ENCODE data around the gene COL12A1.

The COL12A1 gene

DNA sequence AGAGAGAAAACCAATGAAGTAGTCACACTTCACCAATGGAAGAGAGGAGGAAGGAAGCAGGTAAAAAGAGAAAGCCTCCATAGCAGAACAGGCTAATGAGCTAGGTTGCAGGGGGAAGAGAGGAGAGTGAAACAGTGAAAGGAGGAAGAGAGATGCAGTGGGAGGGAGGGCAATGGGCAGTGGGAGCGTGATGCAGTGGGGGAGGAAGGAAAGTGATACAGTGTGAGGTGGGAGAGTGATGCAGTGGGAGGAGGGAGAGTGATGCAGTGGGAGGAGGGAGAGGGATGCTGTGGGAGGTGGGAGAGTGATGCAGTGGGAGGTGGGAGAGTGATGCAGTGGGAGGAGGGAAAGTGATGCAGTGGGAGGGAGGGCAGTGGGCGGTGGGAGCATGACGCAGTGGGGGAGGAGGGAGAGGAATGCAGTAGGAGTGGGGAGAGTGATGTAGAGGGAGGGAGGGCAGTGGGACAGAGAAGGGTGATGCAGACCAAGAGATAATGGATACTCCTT, 29.7 kb downstream of the COL12A1 start:
- no peak for DNase-seq (ENCODE audit: low spot score)

DNA sequence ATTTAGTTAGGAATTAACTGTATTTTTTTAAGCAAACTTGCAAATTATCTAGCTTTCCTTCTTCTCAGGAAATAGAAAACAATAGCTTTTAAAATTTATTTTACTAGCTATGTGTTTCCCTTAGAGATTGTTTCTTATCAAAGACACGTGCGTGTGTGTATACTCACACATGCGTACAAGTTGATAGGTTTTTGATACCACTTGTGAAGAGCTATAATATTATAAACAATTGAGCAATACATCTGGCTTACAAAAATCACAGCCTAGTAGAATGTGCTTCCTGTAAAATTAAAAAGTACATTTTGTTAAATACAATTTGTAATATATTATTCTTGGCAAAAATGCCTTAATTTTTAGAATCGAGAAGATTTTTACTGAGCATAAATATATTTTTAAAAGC, 33.9 kb downstream of the COL12A1 start:
- no peak for DNase-seq (ENCODE audit: low spot score)

DNA sequence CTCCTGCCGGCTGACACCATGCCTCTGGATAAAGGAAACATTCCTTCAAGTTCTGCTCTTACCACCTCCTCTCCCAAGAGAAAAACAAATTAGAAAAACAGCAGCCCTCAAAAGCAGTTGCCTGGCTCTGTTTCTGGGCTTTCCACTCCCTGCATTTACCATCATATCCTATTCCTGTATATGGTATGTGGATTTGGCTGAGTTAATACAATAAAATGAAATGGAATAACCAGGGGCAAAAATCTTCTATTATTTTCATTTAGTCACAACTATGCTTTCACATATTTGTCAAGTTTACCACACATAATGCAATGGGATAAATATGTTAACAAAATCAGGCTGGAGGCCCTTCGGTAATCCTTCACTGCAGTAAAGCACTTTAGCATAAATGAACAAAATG, 34.3 kb downstream of the COL12A1 start:
- DNase-seq (ENCODE audit: low spot score), result no peak

DNA sequence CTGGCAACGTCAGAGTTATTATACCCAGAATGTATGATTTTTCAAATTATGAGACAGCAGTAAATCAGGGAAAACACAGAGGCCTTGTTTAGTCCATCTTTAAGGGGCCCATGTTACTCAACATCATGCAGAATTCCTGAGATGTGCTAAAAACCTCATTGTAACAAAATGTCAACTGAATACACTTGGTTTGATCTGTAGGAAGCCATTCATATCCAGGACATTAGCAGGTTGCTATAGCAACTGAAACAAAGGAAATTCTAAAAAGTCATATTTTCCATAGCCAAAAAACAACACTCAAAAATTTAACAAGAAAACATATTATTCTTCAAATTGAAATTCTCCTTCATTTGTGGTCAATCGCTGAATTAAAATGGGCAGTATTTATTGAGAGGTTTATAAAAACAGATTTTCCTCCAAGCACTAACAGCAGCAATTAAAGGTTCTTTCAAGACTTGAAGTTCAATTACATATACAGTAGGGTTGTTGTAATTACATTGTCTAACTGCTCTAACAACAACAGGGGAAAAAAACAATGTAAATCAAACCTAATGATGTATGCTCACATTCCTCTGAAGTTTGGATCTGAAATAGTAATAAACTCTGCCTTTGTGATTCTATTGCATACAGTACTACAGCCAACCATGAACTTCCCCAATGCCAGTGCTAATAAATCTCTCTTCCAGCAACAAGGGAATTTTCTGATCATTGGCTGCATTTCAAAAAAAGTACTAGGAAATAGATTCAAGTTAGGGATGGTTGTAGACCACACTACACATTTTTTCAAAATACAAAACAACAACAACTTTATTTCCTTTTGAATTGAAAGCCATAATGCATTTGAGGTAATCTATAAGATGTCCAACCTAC, 34.9 kb downstream of the COL12A1 start:
- no peak for DNase-seq (ENCODE audit: low spot score)

DNA sequence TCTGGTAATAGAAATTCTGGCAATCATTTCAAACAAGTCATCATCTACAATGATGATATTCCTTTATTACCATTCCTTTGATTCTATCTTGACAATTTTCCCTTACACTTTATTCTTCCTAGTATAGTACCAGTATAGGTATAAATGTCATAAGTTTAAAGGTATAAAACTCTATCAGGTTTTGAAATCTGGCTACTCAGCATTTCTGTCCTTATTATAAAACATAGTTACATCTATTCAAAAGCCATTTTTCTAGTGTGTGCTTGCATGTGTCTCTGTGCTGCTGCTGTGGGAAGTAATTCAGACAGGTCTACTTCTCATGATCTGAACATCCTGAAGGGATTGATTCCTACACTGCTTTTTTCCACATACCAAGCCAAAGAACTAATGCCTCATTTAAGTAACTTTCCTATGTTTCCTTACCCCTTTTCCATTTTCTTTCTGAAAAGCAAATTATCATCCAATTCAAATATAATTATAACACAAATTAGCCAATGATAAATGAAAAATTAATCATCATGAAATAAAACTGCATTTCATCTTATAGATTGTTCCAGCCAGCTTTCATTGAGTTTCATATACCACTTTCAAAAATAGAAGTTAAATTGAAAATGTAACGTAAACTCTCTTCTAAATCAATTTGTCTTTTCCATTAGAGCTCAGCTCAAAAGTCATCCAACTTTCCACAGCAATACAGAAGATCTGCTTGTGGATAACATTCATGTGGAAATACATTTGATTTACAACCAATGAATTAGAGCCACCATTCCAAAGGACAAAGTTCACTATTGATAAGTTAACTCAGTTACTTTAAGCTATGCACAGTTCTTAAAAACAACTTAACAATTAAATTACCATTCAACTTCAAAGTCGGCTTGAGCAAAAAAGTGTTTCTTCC, 35.9 kb downstream of the COL12A1 start:
- DNase-seq (ENCODE audit: low spot score), result no peak

DNA sequence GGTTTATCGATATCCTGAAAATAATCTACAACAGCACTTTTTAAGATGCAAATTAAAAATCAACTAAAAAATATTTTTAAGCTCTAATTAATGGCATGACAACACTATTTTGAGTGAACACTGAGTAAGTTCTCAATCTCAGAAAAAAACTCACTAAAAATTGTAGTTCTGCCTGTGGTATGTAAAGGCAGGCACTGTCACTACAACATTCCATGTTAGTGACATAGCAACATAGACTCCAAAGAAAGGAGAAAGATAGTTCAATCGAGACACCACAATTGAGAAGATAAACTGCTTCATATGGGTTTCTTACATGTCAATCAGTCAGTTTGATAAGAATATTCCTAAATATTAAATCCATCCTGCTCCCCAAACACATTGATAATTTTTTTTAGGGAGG, 38.0 kb downstream of the COL12A1 start:
- DNase-seq (ENCODE audit: low spot score), result no peak

DNA sequence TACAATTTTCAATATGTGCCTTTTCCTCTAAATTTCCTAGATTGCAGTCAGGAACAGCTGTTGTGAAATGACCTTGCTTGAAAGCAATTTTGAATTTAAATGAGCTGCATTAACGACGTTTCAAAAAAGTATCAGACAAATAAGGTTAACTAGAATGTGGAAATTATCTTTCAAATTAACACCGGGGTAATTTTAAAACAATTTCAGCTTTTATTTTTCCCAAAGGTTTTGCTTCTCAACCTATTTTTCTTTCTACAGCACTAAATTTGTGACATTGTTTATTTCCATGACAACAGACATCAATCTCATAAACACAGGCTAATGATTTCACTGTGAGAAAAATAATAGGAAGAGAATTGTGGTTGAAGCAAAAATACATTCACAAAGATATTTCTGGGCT, 38.5 kb downstream of the COL12A1 start:
- DNase-seq (ENCODE audit: low spot score), result no peak

DNA sequence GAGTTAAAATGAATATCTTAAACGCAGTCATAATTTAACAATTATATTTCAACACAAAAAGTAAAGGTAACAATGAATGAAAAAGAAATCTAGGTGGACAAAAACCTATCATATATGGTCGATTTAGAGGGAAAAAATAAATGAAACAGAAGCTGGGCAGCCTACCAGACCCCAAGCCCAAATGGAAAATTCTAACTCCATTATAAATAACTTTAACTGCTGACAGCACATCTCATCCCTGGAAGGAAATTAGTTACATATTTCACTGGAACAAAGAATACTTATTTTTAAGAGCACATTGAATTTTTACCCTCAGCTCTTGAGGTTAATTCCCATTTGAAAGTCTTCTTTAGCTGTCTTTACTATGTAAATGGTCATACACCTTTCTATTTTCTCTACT, 39.1 kb downstream of the COL12A1 start:
- DNase-seq (ENCODE audit: low spot score), result no peak

DNA sequence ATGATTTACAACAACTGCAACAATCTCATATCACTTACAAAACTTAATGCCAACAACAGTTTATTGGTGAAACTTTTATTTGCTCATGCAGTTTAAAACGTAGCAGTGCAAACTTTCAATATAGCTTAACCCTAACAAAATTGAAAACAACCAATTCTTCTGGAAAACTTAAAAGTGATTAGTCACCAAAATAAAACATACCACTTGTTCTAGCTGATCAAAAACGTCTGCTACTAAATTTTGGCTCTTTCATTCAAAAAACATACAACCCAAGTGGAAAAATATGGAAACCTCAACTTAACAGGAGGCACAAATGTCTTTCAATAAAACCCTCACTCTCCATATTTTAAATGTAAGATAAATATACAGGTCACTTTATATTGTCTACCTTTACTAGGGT, 39.6 kb downstream of the COL12A1 start:
- DNase-seq (ENCODE audit: low spot score), result no peak

DNA sequence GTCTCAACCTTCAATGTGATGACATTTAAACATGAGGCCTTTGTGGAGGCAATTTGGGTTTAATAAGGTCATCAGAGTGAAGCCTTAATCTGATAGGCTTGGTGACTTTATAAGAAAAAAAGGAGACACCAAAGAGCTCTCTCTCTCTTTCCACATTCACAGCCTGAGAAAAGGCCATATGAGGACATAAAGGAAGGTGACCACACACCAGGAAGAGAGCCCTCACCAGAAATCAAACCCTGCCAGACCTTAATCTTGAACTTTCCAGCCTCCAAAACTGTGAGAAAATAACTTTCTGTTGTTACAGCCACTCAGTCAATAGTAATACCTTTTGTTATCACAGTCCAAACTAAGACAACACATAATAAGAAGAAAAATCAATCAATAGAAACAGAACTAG, 47.7 kb downstream of the COL12A1 start:
- no peak for DNase-seq (ENCODE audit: low spot score)

DNA sequence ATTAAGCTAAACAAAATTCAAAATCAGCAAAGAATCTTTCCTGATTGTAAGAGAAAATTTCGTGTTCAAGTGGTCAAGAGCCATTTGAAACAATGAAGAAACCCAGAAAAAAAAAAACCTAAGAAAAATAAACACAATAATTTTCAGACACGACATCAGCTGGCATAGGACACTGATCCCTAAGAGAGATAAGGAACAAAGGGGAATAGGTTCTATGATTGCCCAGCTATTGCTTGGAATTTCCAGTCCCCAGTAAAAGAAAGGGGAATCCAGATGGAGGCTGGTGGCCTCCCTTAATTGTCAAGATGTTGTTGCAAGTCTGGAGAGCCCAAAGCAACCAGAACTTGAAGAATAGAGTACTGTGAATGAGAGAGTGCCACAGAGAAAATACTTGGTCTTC, 48.5 kb downstream of the COL12A1 start:
- no peak for DNase-seq (ENCODE audit: low spot score)

DNA sequence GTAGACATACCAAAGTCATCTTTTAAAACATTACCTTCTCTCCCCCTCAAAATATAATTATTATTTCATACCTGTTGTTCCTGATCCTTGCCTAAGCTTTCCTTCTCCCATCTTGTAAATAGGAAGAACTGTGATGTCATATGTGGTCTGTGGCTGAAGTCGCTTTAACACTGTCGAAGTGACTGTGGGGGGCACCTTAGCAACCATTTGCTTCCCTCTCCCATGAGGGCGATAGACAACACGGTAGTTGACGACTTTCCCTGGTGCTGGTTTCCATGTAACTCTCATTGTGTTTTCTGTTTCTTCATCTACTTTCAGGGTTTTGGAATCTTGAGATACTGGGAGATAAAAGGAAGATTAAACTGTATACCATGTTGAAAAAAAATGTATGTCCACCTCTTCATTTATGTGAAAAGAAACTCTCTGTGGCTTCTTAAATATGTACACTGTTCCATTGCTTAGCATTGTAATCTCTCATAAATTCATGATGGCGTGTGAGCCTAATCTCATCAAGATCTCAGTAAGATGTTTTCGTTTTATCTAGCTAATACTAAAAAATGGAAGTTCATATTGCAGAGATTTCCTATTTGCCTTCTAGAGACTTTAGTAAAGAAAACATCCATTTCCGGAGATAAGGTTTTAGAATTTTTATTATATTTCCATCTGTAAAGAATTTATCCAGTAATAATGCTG, 49.5 kb downstream of the COL12A1 start:
- DNase-seq (ENCODE audit: low spot score), result no peak

DNA sequence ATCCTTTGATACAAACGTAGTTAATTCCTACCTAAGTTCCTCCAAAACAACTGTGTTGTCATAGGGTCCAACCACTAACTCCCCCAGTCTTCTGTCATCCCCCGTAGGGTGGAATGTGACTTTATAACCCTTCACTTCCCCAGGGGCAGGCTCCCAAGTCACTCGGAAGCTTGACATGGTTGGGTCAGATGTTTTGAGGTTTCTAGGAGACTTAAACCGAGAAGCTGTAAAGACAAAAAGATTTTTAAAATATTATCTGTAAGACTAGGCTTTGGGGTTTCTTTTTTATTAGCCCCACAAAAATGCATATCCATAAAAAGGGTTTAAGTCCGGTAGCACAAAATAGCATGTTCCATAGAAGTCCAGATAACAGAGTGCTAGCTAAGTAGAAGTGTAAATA, 50.2 kb downstream of the COL12A1 start:
- no peak for DNase-seq (ENCODE audit: low spot score)

DNA sequence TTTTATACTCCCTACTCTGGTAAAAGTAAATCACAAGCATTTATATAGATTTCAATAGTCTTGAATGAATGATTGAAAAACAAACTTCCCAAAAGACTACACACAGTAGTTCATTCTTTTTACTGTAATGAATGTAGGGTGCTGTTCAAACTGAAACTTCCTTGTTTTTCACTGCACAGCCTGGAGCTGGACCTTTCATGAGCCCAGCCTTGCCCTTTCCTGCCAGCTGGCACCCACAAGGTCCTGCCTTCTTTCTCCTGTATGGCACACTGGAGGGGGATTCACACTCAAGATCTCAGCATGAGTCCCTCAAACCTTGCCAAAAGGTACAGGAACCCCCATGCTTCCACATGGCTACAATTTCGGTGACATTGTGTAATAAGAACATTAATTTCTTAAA, 50.9 kb downstream of the COL12A1 start:
- DNase-seq (ENCODE audit: low spot score), result no peak

DNA sequence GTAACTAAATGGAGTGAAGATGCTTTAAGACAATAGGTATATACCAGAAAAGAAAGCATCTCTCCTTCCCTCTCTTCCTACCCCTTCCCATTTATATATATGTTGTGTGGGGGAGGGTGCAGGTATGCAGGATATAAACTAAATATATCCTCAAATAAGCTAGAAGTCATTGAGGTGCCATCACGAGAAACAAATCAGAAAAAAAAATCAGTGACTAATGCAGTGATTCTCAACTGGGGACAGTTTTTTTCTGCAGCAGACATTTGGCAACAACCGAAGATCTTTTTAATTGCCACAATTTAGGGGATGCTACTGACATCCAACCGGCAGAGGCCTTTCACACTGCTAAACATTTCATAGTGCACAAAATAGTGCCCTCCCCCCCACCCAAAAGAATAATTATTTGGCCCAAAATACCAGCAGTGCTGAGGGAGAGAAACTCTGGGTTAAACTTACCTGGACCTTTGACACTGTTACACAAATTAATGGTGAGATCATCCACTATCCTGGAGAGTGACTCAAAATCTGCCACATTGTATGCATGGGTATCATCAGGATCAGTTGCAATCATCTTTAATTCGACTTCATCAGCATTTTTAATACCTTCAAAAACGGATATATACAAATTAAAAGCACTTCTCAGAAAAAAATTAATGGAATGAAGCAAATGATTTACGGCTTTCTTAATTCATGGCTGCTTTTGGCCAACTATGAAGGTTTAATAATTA, 55.0 kb downstream of the COL12A1 start:
- DNase-seq (ENCODE audit: low spot score), result no peak

DNA sequence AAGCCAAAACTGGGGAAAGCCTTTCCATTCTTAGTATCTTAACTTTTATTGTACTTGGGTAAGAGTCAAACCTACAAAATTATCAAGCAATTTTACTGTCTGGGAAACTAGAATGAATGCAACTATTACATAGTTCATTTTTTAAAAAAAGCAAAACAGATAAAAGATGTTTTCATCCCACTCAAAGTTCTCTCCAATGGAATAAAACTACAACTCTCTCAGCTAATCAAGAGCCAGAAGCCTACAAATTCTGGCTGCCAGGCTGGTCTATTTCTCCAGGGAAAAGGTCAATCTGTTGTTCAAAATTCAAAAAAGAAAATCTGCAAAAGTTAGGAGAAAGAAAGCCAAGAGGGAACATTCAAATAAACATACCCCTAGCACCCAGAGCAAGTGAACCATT, 56.2 kb downstream of the COL12A1 start:
- no peak for DNase-seq (ENCODE audit: low spot score)

DNA sequence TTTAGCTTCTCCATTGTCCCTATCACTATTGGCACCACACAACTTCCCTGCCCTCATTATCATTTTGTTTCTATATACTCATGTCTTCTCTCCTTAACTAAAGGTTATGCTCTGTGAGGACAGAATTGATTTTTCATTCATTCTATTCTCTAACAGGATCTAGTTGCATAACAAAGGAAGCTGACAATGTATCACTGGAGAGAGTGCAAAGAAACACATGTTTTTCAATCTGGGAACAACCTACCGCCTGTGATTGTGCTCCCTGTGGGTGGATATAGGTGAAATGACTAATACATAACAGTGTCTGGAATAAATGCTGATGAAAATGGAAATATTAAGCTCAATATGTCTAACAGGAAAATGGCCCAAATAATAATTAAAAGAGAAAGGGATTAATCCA, 56.6 kb downstream of the COL12A1 start:
- DNase-seq (ENCODE audit: low spot score), result no peak

DNA sequence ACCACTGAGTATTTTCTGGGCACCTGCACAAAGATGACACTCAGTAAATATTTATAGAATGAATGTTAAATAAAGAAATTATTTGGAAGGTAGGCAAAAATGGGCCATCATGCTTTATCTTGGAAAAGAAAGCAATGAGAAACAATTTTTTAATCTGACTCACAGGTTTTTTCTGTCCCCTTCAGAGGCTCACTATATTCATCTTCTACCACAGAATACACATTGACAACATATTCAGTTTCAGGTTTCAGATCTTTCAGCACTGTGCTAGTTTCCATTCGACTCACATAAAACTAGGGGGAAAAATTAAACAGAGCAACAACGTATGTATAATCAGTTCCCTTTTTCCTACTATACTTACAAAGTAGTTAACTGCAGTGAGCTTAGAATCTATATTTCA, 58.3 kb downstream of the COL12A1 start:
- DNase-seq (ENCODE audit: low spot score), result no peak

DNA sequence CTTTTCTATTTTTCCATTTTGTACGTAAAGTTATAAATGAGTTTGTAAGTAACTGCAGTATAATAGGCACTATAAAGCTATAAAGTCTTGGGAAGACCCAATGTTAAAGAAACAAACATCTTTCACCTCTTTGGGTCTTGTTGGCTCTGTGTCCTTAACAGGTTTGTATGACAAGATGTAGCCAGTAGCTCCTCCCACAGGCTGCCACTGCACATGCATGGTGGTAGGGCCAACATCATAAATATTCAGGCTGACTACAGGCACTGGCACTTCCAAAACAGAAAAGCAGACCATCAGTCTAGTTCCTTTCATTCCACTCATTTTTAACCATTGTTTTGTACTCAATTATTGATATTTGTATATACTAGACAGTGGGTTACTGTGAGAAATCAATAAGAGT, 59.9 kb downstream of the COL12A1 start:
- no peak for DNase-seq (ENCODE audit: low spot score)

DNA sequence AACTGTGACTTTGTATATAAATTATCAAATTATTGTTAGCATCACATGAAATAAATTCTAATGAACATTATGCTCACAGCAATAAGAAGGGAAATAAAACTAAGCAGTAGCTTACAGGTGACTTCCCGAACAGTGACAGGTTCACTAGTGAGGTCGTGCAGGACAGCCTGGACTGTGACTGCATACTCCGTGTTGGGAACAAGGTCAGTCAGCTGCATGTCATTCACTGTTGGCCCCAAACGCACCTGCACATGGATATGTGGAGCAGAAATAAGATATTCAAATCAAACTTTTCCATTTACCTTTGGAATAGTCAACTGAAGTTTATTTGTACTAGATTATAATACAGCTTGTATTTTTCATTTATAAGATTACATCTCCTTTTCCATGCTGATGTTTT, 60.6 kb downstream of the COL12A1 start:
- DNase-seq (ENCODE audit: low spot score), result no peak

DNA sequence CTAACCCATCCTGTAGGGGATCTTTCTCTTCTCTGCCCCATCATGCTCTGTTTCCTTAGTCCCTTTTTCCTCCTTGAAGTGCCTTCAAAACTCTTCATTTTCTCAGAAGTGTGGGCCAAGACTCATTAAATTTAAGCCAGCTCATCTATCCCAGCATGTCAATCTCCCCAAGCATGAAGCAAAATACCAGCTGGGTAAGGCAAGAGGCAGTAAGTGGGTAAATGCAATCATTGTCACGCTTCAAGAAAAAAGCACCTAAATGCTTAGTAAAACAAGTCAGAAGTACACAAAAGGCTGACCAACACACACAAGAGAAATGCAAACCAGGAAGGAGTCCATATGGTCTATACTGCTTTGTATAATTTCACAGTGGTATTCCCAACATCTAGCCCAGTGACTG, 61.5 kb downstream of the COL12A1 start:
- DNase-seq (ENCODE audit: low spot score), result no peak

DNA sequence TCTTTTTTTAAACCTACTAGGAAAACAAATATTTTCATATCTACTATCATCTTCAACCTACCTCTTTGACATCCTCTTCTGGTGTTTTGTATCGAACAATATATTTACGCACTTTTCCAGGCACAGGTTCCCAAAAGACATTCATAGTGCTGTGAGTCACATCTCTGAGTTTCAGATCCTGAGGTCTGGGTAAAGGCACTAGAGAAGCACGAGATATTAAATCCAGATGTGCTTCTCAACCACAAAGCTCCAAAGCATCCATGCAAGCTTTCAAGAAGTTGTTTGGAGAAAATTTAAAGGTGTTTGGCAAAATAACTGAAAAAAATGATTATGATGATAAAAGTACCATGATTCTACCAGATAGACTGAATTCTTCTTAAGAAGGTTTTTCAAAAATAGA, 62.7 kb downstream of the COL12A1 start:
- no peak for DNase-seq (ENCODE audit: low spot score)

All from CD4-positive, alpha-beta T cell treated with Interleukin-6 at 100 ng/mL for 8 hours (primary cell).